WERI-Rb-1 (cell line): ENCODE data around the gene SCFD2.

Experiments used
- DNase-seq: peaks from one replicate; pipeline ENCODE4 v3.0.0-alpha.2; 2020
- H3K27ac ChIP-seq: fragments of 250-450 bp; sonication (Bioruptor Pico); 2 replicates; pipeline ENCODE4 v1.5.1; 2020; ENCODE audit warnings: mild to moderate bottlenecking, moderate library complexity
- H3K27me3 ChIP-seq: fragments of 250-450 bp; sonication (Bioruptor Pico); 2 replicates; pipeline ENCODE4 v1.5.1; 2021; ENCODE audit warnings: mild to moderate bottlenecking, low read depth, moderate library complexity; ENCODE audit not compliant: insufficient read depth, severe bottlenecking
- H3K36me3 ChIP-seq: fragments of 250-450 bp; sonication (Bioruptor Pico); 2 replicates; pipeline ENCODE4 v1.5.1; 2020; ENCODE audit warnings: mild to moderate bottlenecking, moderate library complexity
- H3K4me3 ChIP-seq: 2 replicates; pipeline ENCODE4 v1.5.1; 2011; ENCODE audit warnings: low read depth, mild to moderate bottlenecking, control low read depth, low read length
- H3K9me3 ChIP-seq: fragments of 250-450 bp; sonication (Bioruptor Pico); 2 replicates; pipeline ENCODE4 v1.5.1; 2021; ENCODE audit warnings: mild to moderate bottlenecking, moderate library complexity; ENCODE audit not compliant: severe bottlenecking
- CTCF ChIP-seq: IDR thresholded peaks from 2 replicates; pipeline ENCODE4 v1.5.1; 2011; ENCODE audit warnings: low read depth, mild to moderate bottlenecking, control low read depth, inconsistent platforms, low read length

SCFD2 gene

GRCh38 chr4:52889778-52890520 is 475.9 kb downstream of the SCFD2 start:
- H3K36me3 ChIP-seq, result no peaks in the 10 kb centered on the region
- H3K27me3 ChIP-seq, result no peaks in the 10 kb centered on the region
- H3K27ac ChIP-seq, result no peak overlapping the region
- DNase-seq, result no peak
- TF ChIP-seq CTCF, result no peak
- no peak overlapping the region for H3K4me3 ChIP-seq
- no peaks in the 10 kb centered on the region for H3K9me3 ChIP-seq

GRCh38 chr4:52889354-52889753 is 476.5 kb downstream of the SCFD2 start:
- TF ChIP-seq CTCF, result no peak
- DNase-seq, result no peak
- Histone ChIP-seq H3K27ac (no peak overlapping the region), H3K4me3 (no peak overlapping the region), H3K9me3 (no peaks in the 10 kb centered on the region), H3K27me3 (no peaks in the 10 kb centered on the region), H3K36me3 (no peaks in the 10 kb centered on the region)

- H3K36me3 ChIP-seq, result no peaks in the 10 kb centered on the region
- no peak for TF ChIP-seq CTCF
- no peak for DNase-seq
- H3K9me3 ChIP-seq, result no peaks in the 10 kb centered on the region
- no peak overlapping the region for H3K27ac ChIP-seq
- H3K4me3 ChIP-seq, result no peak overlapping the region
- no peaks in the 10 kb centered on the region for H3K27me3 ChIP-seq
Measured at GRCh38 chr4:52884994-52885393, 480.9 kb downstream of the SCFD2 start.

- Histone ChIP-seq H3K27ac (no peak overlapping the region), H3K9me3 (no peaks in the 10 kb centered on the region), H3K27me3 (no peaks in the 10 kb centered on the region), H3K4me3 (no peak overlapping the region), H3K36me3 (no peaks in the 10 kb centered on the region)
- TF ChIP-seq CTCF, result no peak
- DNase-seq, result no peak
Measured at GRCh38 chr4:52883707-52884669, 481.9 kb downstream of the SCFD2 start.

- Histone ChIP-seq H3K4me3 (no peak overlapping the region), H3K9me3 (no peaks in the 10 kb centered on the region), H3K27ac (no peak overlapping the region), H3K36me3 (no peaks in the 10 kb centered on the region), H3K27me3 (no peaks in the 10 kb centered on the region)
- no peak for DNase-seq
- no peak for TF ChIP-seq CTCF
Measured at GRCh38 chr4:52883183-52883621, 482.7 kb downstream of the SCFD2 start.
